ENCODE data around the gene MAPK4. TPM values are rescaled to one million over a fixed set of nuclear protein-coding genes. Genes with fewer than 3 reads are reported as not detected.

Gene MAPK4
- total RNA-seq, 2 donors from 2014 or later, result not detected

GRCh38 chr18:50636366-50637057 is 76.6 kb downstream of the MAPK4 start:
- DNase-seq (no peak), ATAC-seq (no peak)
- no peaks in the 10 kb centered on the region for H3K36me3 Mint-ChIP-seq (ENCODE audit: low read depth)

GRCh38 chr18:50638016-50638883 is 78.4 kb downstream of the MAPK4 start:
- H3K9me3 ChIP-seq (ENCODE audit: control insufficient read depth, low read length, poor library complexity, severe bottlenecking), result no peaks in the 10 kb centered on the region
- DNase-seq (no peak), ATAC-seq (no peak)
- no peaks in the 10 kb centered on the region for H3K4me1 Mint-ChIP-seq
- H3K27me3 Mint-ChIP-seq, result peaks cover 39% of the 10 kb centered on the region
- H3K36me3 Mint-ChIP-seq (ENCODE audit: low read depth), result no peaks in the 10 kb centered on the region
- H3K4me3 Mint-ChIP-seq, result no peak overlapping the region
- H3K27ac Mint-ChIP-seq, result no peak overlapping the region

More at GRCh38 chr18:50636366-50637057, 76.6 kb downstream of the MAPK4 start:
- Mint-ChIP-seq H3K4me1 (no peaks in the 10 kb centered on the region), H3K4me3 (no peak overlapping the region), H3K27ac (no peak overlapping the region), H3K27me3 (peaks cover 34% of the 10 kb centered on the region)
- no peaks in the 10 kb centered on the region for H3K9me3 ChIP-seq (ENCODE audit: control insufficient read depth, low read length, poor library complexity, severe bottlenecking)

GRCh38 chr18:50638884-50639420 is 79.1 kb downstream of the MAPK4 start:
- Mint-ChIP-seq H3K36me3 (ENCODE audit: low read depth) (no peaks in the 10 kb centered on the region), H3K4me3 (no peak overlapping the region), H3K27ac (no peak overlapping the region), H3K4me1 (no peaks in the 10 kb centered on the region), H3K27me3 (peaks cover 34% of the 10 kb centered on the region)
- H3K9me3 ChIP-seq (ENCODE audit: control insufficient read depth, low read length, poor library complexity, severe bottlenecking), result no peaks in the 10 kb centered on the region
- no peak for ATAC-seq
- DNase-seq, result no peak

- no peak for ATAC-seq
- H3K4me1 Mint-ChIP-seq, result no peaks in the 10 kb centered on the region
- H3K9me3 ChIP-seq (ENCODE audit: control insufficient read depth, low read length, poor library complexity, severe bottlenecking), result no peaks in the 10 kb centered on the region
- no peak overlapping the region for H3K4me3 Mint-ChIP-seq
- no peak overlapping the region for H3K27ac Mint-ChIP-seq
- peaks cover 33% of the 10 kb centered on the region for H3K27me3 Mint-ChIP-seq
- DNase-seq, result no peak
- no peaks in the 10 kb centered on the region for H3K36me3 Mint-ChIP-seq (ENCODE audit: low read depth)
Observed at GRCh38 chr18:50639711-50640110, 79.8 kb downstream of the MAPK4 start.

- H3K27me3 Mint-ChIP-seq, result peaks cover 16% of the 10 kb centered on the region
- ATAC-seq (no peak), DNase-seq (no peak)
- no peaks in the 10 kb centered on the region for H3K9me3 ChIP-seq (ENCODE audit: control insufficient read depth, low read length, poor library complexity, severe bottlenecking)
- H3K4me1 Mint-ChIP-seq, result no peaks in the 10 kb centered on the region
- no peak overlapping the region for H3K27ac Mint-ChIP-seq
- no peak overlapping the region for H3K4me3 Mint-ChIP-seq
- no peaks in the 10 kb centered on the region for H3K36me3 Mint-ChIP-seq (ENCODE audit: low read depth)
Observed at GRCh38 chr18:50642439-50642838, 82.6 kb downstream of the MAPK4 start.

GRCh38 chr18:50644146-50644545 is 84.3 kb downstream of the MAPK4 start:
- Mint-ChIP-seq H3K27ac (no peak overlapping the region), H3K27me3 (peaks cover 16% of the 10 kb centered on the region), H3K4me3 (no peak overlapping the region), H3K4me1 (no peaks in the 10 kb centered on the region), H3K36me3 (ENCODE audit: low read depth) (no peaks in the 10 kb centered on the region)
- no peaks in the 10 kb centered on the region for H3K9me3 ChIP-seq (ENCODE audit: control insufficient read depth, low read length, poor library complexity, severe bottlenecking)
- ATAC-seq, result no peak
- DNase-seq, result no peak

- no peaks in the 10 kb centered on the region for H3K9me3 ChIP-seq (ENCODE audit: control insufficient read depth, low read length, poor library complexity, severe bottlenecking)
- Mint-ChIP-seq H3K27me3 (peaks cover 12% of the 10 kb centered on the region), H3K27ac (no peak overlapping the region), H3K36me3 (ENCODE audit: low read depth) (no peaks in the 10 kb centered on the region), H3K4me3 (no peak overlapping the region), H3K4me1 (no peaks in the 10 kb centered on the region)
- DNase-seq (no peak), ATAC-seq (no peak)
Observed at GRCh38 chr18:50644807-50645206, 84.9 kb downstream of the MAPK4 start.

- no peaks in the 10 kb centered on the region for H3K9me3 ChIP-seq (ENCODE audit: control insufficient read depth, low read length, poor library complexity, severe bottlenecking)
- no peak for ATAC-seq
- Mint-ChIP-seq H3K4me3 (no peak overlapping the region), H3K36me3 (ENCODE audit: low read depth) (no peaks in the 10 kb centered on the region), H3K27ac (no peak overlapping the region), H3K4me1 (no peaks in the 10 kb centered on the region), H3K27me3 (peaks cover 11% of the 10 kb centered on the region)
- no peak for DNase-seq
Observed at GRCh38 chr18:50647237-50647636, 87.3 kb downstream of the MAPK4 start.

GRCh38 chr18:50647792-50648191 is 87.9 kb downstream of the MAPK4 start:
- Mint-ChIP-seq H3K27me3 (peaks cover 6% of the 10 kb centered on the region), H3K4me3 (no peak overlapping the region), H3K27ac (no peak overlapping the region), H3K4me1 (no peaks in the 10 kb centered on the region), H3K36me3 (ENCODE audit: low read depth) (no peaks in the 10 kb centered on the region)
- no peak for DNase-seq
- no peak for ATAC-seq
- no peaks in the 10 kb centered on the region for H3K9me3 ChIP-seq (ENCODE audit: control insufficient read depth, low read length, poor library complexity, severe bottlenecking)

- Mint-ChIP-seq H3K4me3 (no peak overlapping the region), H3K27me3 (peaks cover 6% of the 10 kb centered on the region), H3K36me3 (ENCODE audit: low read depth) (no peaks in the 10 kb centered on the region), H3K27ac (no peak overlapping the region), H3K4me1 (no peaks in the 10 kb centered on the region)
- no peak for DNase-seq
- H3K9me3 ChIP-seq (ENCODE audit: control insufficient read depth, low read length, poor library complexity, severe bottlenecking), result no peaks in the 10 kb centered on the region
- no peak for ATAC-seq
Observed at GRCh38 chr18:50649821-50650220, 89.9 kb downstream of the MAPK4 start.

- Mint-ChIP-seq H3K4me3 (no peak overlapping the region), H3K4me1 (no peaks in the 10 kb centered on the region)
Observed at GRCh38 chr18:50651334-50651733, 91.4 kb downstream of the MAPK4 start.

GRCh38 chr18:50653402-50654093 is 93.7 kb downstream of the MAPK4 start:
- Mint-ChIP-seq H3K27me3 (peaks cover 6% of the 10 kb centered on the region), H3K36me3 (ENCODE audit: low read depth) (no peaks in the 10 kb centered on the region), H3K27ac (no peak overlapping the region), H3K4me3 (no peak overlapping the region), H3K4me1 (no peaks in the 10 kb centered on the region)
- ATAC-seq (no peak), DNase-seq (no peak)
- H3K9me3 ChIP-seq (ENCODE audit: control insufficient read depth, low read length, poor library complexity, severe bottlenecking), result no peaks in the 10 kb centered on the region

More at GRCh38 chr18:50651334-50651733, 91.4 kb downstream of the MAPK4 start:
- H3K9me3 ChIP-seq (ENCODE audit: control insufficient read depth, low read length, poor library complexity, severe bottlenecking), result no peaks in the 10 kb centered on the region
- peaks cover 6% of the 10 kb centered on the region for H3K27me3 Mint-ChIP-seq
- no peak for DNase-seq
- H3K36me3 Mint-ChIP-seq (ENCODE audit: low read depth), result no peaks in the 10 kb centered on the region
- ATAC-seq, result no peak
- H3K27ac Mint-ChIP-seq, result no peak overlapping the region

GRCh38 chr18:50654211-50654610 is 94.3 kb downstream of the MAPK4 start:
- Mint-ChIP-seq H3K27me3 (peaks cover 6% of the 10 kb centered on the region), H3K4me1 (no peaks in the 10 kb centered on the region), H3K36me3 (ENCODE audit: low read depth) (no peaks in the 10 kb centered on the region), H3K4me3 (no peak overlapping the region), H3K27ac (no peak overlapping the region)
- ATAC-seq (no peak), DNase-seq (no peak)
- no peaks in the 10 kb centered on the region for H3K9me3 ChIP-seq (ENCODE audit: control insufficient read depth, low read length, poor library complexity, severe bottlenecking)
